SK-N-MC (cell line): ENCODE results near the gene GRIK4.

Experiments used
- DNase-seq: peaks from one replicate; pipeline ENCODE4 v3.0.0-alpha.2; 2011; ENCODE audit warnings: low read depth, low spot score
- H3K27ac ChIP-seq: fragments of 200-600 bp; sonication (generic); 2 replicates; pipeline ENCODE4 v1.5.1; 2016; ENCODE audit warnings: mixed run types
- H3K36me3 ChIP-seq: fragments of 200-600 bp; sonication (generic); 2 replicates; pipeline ENCODE4 v1.6.1; 2017; ENCODE audit warnings: antibody characterized with exemption, low read length, mixed read lengths; ENCODE audit not compliant: insufficient read depth
- H3K4me3 ChIP-seq: fragments of 200-600 bp; sonication (generic); 2 replicates; pipeline ENCODE4 v1.5.1; 2016
- H3K9ac ChIP-seq: fragments of 200-600 bp; sonication (generic); 2 replicates; pipeline ENCODE4 v1.8.0; 2017; ENCODE audit warnings: mixed run types, mixed read lengths; ENCODE audit not compliant: insufficient read length
- H3K9me3 ChIP-seq: fragments of 200-600 bp; sonication (generic); 2 replicates; pipeline ENCODE4 v1.6.1; 2017; ENCODE audit warnings: low read depth, mild to moderate bottlenecking, antibody characterized with exemption, low read length, moderate library complexity, mixed read lengths
- EZH2 ChIP-seq: fragments of 200-600 bp; sonication (generic); IDR thresholded peaks from one replicate; pipeline ENCODE4 v1.6.1; 2017; ENCODE audit warnings: antibody characterized with exemption
- FOXP2 ChIP-seq: optimal IDR thresholded peaks from 2 replicates; pipeline ENCODE3; 2011; ENCODE audit warnings: mild to moderate bottlenecking, moderate library complexity; ENCODE audit not compliant: insufficient read depth; ENCODE audit errors: extremely low read length, control extremely low read depth
- POLR2AphosphoS5 ChIP-seq: IDR thresholded peaks from 2 replicates; pipeline ENCODE4 v1.6.1; 2012; ENCODE audit warnings: mild to moderate bottlenecking, low read depth, low read length, borderline replicate concordance

Gene GRIK4

DNA sequence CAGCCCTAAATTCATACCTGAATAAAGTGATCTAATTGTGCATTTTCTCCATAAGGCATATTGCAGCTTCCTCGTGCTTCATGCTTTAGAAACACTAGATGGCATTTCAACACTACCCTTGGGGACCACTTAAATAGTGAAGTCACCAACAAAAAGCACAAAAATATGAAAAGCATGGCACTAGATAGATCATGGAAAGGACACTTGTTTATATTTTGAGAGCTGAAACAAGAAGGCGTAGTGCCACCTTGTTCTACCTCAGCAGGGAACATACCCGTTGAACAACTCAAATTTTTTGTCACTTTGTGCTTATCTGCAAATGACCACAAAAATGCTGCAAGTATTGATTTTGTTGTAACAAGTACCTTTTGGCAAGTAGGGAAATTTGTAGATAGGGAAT is 521.0 kb downstream of the GRIK4 start:
- H3K27ac ChIP-seq, result no peak overlapping the region
- no peaks in the 10 kb centered on the region for H3K9me3 ChIP-seq
- DNase-seq, result no peak
- no peak overlapping the region for H3K9ac ChIP-seq
- H3K36me3 ChIP-seq, result no peaks in the 10 kb centered on the region
- H3K4me3 ChIP-seq, result no peak overlapping the region
- TF ChIP-seq EZH2 (no peak), POLR2AphosphoS5 (no peak), FOXP2 (no peak)

DNA sequence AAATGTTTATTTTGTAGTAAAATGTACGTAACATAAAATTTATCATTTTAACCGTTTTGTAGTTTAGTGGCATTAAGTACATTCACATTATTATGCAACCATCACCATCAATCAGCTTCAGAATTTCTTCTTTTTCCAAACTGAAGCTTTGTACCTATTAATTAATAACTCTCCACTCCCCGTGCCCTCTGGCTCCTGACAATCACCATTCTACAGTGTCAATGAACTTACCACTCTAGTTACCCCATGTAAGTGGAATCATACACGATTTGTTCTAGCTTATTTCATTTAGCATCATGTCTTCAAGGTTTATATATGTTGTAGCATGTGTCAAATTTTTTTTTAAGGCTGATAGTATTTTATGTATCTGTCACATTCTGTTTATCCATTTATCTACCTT is 522.1 kb downstream of the GRIK4 start:
- H3K9ac ChIP-seq, result no peak overlapping the region
- H3K36me3 ChIP-seq, result no peaks in the 10 kb centered on the region
- H3K9me3 ChIP-seq, result no peaks in the 10 kb centered on the region
- no peak for TF ChIP-seq EZH2
- TF ChIP-seq FOXP2, result no peak
- no peak for TF ChIP-seq POLR2AphosphoS5
- H3K4me3 ChIP-seq, result no peak overlapping the region
- H3K27ac ChIP-seq, result no peak overlapping the region
- no peak for DNase-seq

DNA sequence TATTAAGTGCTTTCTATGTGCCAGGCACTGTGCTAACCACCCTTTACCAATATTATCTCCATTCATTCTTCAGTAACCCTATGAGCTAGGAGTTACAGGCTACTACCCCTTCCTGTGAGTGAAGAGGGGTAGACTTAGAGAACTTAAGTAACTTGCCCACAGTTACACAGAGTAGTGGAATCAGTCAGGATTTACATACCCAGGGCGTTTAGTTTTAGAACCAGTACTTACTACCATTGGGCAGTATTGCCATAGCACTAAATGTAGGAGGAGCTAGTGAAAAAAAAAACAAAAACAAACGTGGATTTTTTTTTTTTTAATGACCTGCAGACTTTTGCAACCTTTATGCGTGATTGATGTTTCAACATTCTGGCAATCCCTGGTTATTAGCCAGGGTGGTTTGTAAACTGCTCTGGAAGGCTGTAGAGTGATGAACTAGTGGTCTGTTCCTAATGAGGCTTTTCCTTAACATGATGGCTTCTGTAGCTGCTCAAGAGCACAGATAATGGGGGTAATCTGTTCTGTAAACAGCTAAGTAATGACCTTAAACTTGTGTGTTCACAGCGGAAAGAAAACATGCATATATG is 523.7 kb downstream of the GRIK4 start:
- H3K9me3 ChIP-seq, result no peaks in the 10 kb centered on the region
- H3K27ac ChIP-seq, result no peak overlapping the region
- TF ChIP-seq EZH2, result no peak
- no peak for DNase-seq
- H3K36me3 ChIP-seq, result no peaks in the 10 kb centered on the region
- no peak overlapping the region for H3K9ac ChIP-seq
- H3K4me3 ChIP-seq, result no peak overlapping the region

DNA sequence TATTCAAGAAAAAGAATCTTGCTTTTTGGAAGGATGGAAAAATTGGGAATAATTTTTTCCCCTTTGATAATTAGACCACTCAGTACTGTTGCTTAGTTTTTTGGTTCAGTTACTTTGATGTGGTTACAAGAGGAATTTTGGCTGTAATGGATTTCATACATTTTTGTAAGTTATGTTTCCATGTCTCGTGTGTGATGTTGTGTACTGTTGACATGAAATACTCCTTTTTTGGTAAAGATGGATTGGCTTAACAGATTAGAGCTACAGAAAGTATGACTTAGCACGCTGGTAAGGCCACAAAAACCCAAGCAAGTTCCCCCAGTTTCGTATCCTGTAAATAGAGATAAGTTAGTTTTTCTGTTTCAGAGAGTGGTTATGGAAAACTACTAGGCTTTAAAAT is 524.2 kb downstream of the GRIK4 start:
- DNase-seq, result no peak
- H3K9me3 ChIP-seq, result no peaks in the 10 kb centered on the region
- TF ChIP-seq POLR2AphosphoS5 (no peak), EZH2 (no peak), FOXP2 (no peak)
- no peak overlapping the region for H3K27ac ChIP-seq
- no peak overlapping the region for H3K4me3 ChIP-seq
- no peak overlapping the region for H3K9ac ChIP-seq
- no peaks in the 10 kb centered on the region for H3K36me3 ChIP-seq

GRCh38 chr11:121037016-121037415 is 525.5 kb downstream of the GRIK4 start:
- Histone ChIP-seq H3K4me3 (no peak overlapping the region), H3K36me3 (no peaks in the 10 kb centered on the region), H3K9ac (no peak overlapping the region), H3K9me3 (no peaks in the 10 kb centered on the region), H3K27ac (no peak overlapping the region)
- TF ChIP-seq POLR2AphosphoS5, result no peak
- TF ChIP-seq EZH2, result no peak
- no peak for TF ChIP-seq FOXP2
- no peak for DNase-seq
